Measurements from ENCODE around the gene HTATSF1.

DNA sequence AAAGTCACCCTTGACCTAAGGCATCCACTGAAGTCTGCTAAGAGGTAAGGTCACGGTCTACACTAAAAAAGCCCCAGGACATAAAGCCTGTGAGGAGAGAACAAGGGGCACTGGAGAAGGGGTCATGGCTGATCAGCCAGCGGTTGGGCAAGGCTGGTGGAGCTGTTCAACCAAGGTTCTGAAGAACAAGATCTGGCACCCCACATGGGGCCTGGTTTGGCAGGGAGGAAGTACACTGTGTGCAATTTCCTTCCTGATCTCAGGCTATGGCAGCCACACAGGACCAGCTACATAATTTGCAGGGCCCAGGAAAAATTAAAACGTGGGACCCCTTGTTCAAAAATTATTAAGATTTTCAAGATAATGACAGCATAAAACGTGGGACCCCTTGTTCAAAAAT is 23.7 kb upstream of the HTATSF1 start:
- no peak for TF ChIP-seq POLR2A (IDR thresholded peaks at IDR 0.05)
- TF ChIP-seq, protein P1, sequence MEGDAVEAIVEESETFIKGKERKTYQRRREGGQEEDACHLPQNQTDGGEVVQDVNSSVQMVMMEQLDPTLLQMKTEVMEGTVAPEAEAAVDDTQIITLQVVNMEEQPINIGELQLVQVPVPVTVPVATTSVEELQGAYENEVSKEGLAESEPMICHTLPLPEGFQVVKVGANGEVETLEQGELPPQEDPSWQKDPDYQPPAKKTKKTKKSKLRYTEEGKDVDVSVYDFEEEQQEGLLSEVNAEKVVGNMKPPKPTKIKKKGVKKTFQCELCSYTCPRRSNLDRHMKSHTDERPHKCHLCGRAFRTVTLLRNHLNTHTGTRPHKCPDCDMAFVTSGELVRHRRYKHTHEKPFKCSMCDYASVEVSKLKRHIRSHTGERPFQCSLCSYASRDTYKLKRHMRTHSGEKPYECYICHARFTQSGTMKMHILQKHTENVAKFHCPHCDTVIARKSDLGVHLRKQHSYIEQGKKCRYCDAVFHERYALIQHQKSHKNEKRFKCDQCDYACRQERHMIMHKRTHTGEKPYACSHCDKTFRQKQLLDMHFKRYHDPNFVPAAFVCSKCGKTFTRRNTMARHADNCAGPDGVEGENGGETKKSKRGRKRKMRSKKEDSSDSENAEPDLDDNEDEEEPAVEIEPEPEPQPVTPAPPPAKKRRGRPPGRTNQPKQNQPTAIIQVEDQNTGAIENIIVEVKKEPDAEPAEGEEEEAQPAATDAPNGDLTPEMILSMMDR (IDR thresholded peaks at IDR 0.05) = no peak

All from upper lobe of left lung (tissue), 4 donors.